ENCODE data around the gene UBR7.

UBR7 gene

DNA sequence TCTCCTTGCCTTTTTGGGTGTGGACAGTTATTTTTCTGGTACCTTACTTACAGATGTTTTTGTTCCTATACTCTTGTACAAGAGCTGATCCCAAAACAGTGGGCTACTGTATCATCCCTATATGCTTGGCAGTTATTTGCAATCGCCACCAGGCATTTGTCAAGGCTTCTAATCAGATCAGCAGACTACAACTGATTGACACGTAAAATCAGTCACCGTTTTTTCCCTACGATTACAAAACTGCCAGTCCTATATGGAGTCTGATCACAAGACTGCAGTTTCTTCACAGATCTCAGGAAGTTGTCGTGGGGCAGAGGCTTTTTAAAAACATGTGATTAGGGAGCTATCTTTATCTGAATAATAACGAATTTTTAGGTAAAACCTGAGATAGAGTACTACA lies 20.6 kb upstream of the UBR7 start:
- peak overlapping the region; percentile 95; the same call in 1 of the 2 replicates for H3K27ac ChIP-seq
- no peak for TF ChIP-seq ZFX (IDR thresholded peaks at IDR 0.05)
- no peak for TF ChIP-seq CTCF (conservative IDR thresholded peaks at IDR 0.05)

- no peak overlapping the region for H3K27ac ChIP-seq
- TF ChIP-seq CTCF (conservative IDR thresholded peaks at IDR 0.05) (no peak), ZFX (IDR thresholded peaks at IDR 0.05) (no peak)
These were observed 20.1 kb upstream of the UBR7 start for GRCh38 chr14:93186956-93187355.

DNA sequence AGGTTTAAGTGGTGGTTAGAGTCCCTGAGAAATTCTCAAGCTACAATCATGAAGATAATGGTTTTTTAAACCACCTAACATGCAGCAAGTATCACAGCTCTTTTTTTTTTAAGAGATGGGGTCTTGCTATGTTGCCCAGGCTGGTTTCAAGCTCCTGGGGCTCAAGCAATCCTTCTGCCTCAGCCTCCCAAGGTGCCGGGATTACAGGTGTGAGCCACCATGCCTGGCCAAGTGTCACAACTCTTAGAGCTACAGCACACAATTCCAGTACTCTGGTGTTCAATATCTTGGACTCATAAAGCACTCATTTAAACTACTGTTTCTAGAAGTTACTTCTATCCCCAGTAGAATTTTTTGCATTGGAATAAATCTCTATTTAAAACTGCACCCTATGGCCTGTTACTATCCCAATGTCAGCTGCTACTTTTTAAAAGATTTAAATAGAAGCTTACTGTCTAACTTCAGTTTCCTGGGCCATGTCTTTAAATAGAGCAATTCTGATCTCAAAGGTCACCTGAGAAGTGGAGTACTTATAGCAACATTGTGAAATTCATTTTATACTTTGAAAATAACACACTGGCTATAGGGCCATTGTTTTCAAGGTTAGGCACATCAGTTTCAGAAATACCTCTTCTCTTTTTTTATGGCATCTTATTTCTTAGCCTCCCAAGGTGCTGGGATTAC lies 11.6 kb upstream of the UBR7 start:
- TF ChIP-seq ZFX (IDR thresholded peaks at IDR 0.05): no peak
- TF ChIP-seq CTCF (conservative IDR thresholded peaks at IDR 0.05): no peak
- no peak overlapping the region for H3K27ac ChIP-seq

GRCh38 chr14:93199031-93199430 lies 8.0 kb upstream of the UBR7 start:
- TF ChIP-seq CTCF (conservative IDR thresholded peaks at IDR 0.05): no peak
- TF ChIP-seq ZFX (IDR thresholded peaks at IDR 0.05): no peak
- no peak overlapping the region for H3K27ac ChIP-seq

DNA sequence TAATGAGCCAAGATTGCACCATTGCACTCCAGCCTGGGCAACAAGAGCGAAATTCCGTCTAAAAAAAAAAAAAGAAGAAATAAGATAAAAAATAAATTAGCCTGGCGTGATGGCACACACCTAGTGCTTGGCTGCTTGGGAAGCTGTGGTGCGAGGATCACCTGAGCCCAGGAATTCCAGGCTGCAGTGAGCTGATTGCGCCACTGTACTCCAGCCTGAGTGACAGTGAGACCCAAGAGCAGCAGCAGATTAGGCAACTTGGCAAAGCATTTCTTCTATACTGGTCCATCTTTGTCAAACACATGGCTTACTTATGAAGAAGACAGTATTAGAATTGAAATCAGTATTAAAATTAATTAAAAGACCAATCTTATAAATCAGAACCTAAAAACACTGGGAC lies 6.5 kb upstream of the UBR7 start:
- H3K27ac ChIP-seq: no peak overlapping the region
- TF ChIP-seq CTCF (conservative IDR thresholded peaks at IDR 0.05) (no peak), ZFX (IDR thresholded peaks at IDR 0.05) (no peak)

- TF ChIP-seq CTCF (conservative IDR thresholded peaks at IDR 0.05) (no peak), ZFX (IDR thresholded peaks at IDR 0.05) (no peak)
- no peak overlapping the region for H3K27ac ChIP-seq
These were observed 5.8 kb upstream of the UBR7 start for GRCh38 chr14:93201155-93201704.

DNA sequence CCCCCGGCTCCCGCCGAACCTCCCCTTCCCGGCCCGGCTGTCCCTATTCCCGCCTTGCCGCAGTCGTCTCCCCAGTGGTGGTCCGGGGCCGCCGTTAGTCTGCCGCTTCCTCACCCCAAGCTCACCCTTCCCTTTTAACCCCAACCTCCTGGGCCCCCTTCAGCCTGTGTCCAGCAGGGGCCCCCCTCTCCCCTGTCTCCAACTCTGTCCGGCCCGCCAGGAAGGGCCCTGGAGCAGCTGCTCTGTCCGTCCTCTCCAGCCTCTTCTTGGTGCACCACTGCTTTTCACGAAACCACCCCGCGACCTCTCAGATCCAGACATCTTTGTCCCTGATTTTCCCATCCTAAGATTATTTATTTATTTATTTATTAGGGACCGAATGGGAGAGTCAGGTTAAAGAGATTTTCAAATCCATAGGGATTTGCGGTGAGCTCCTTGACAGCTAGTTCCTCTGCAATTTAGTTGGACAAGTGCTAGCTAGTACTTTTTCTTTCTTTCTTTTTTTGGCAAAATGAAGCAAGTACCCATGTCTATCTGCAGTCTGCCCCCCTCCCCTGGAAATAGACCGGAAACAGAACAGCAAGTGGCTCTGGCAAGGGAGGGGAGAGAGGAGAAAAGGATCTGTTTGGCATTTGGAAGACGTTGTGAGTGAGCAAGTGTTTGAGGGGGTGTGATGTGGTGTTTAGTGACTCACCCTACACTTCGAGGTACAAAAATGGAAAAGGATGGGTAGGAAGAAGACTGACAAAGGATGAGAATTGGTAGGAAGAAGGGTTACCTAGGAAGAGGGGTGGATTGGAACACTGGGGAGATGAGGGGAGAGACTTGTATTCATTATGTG lies 632 bp downstream of the UBR7 start:
- H3K27ac ChIP-seq: peak overlapping the region; percentile 85
- TF ChIP-seq ZFX (IDR thresholded peaks at IDR 0.05): peak; percentile 80
- TF ChIP-seq CTCF (conservative IDR thresholded peaks at IDR 0.05): peak; percentile 61
